Left ventricle myocardium inferior (tissue), 1 donor: ENCODE results near the gene FANCC. TPM values are rescaled to one million over a fixed set of nuclear protein-coding genes. Genes with fewer than 3 reads are reported as not detected.

Experiments
- DNase-seq: peaks from one replicate; pipeline ENCODE4 v3.0.0-alpha.2; 2020
- H3K27ac ChIP-seq: fragments of 200-600 bp; replicated peaks from 2 replicates; pipeline ENCODE4 v1.8.0; 2021
- H3K27me3 ChIP-seq: fragments of 200-600 bp; 2 replicates; pipeline ENCODE4 v1.8.0; 2021; ENCODE audit warnings: low read depth
- H3K36me3 ChIP-seq: fragments of 200-600 bp; 2 replicates; pipeline ENCODE4 v1.8.0; 2021
- H3K4me1 ChIP-seq: fragments of 200-600 bp; 2 replicates; pipeline ENCODE4 v1.8.0; 2021
- H3K4me3 ChIP-seq: fragments of 200-600 bp; 2 replicates; pipeline ENCODE4 v1.8.0; 2021; ENCODE audit warnings: mild to moderate bottlenecking, moderate library complexity
- H3K9me3 ChIP-seq: fragments of 200-600 bp; replicated peaks from 2 replicates; pipeline ENCODE4 v1.8.0; 2021
- CTCF ChIP-seq: fragments of 200-600 bp; IDR thresholded peaks from 2 replicates; pipeline ENCODE4 v1.8.0; 2021; ENCODE audit warnings: antibody characterized with exemption, mild to moderate bottlenecking, borderline replicate concordance
- intact Hi-C: fragments of 100-400 bp; cut with micrococcal nuclease; formaldehyde crosslinking; loops from one replicate; pipeline ENCODE4 v1.11.0; 2022
- total RNA-seq: library from RNA; stranded (reverse); fragmentation: NEBNext Ultra II Directional; extraction: Animal tissue kit (Norgen Biotek cat#: 25700); gene quantifications from one replicate; pipeline ENCODE4 v1.2.1, GENCODE V29; 2021
- donor health status: DM: no; HTN: yes; CAD: no; lungs with severe emphysema.

FANCC gene
- total RNA-seq, 1 donor from 2014 or later, result 4.1 TPM

- no peak for DNase-seq
- no peak overlapping the region for H3K4me3 ChIP-seq
- peaks cover 66% of the 10 kb centered on the region for H3K4me1 ChIP-seq
- peaks cover 10% of the 10 kb centered on the region for H3K36me3 ChIP-seq
- intact Hi-C loops, result no loop called here
- H3K27ac ChIP-seq, result peak overlapping the region; percentile 57
- H3K27me3 ChIP-seq, result no peaks in the 10 kb centered on the region
- no peak for TF ChIP-seq CTCF
- no peaks in the 10 kb centered on the region for H3K9me3 ChIP-seq
Measured at GRCh38 chr9:95104581-95104960, 212.9 kb downstream of the FANCC start.

GRCh38 chr9:95103871-95104580 is 213.5 kb downstream of the FANCC start:
- Histone ChIP-seq H3K4me1 (peaks cover 69% of the 10 kb centered on the region), H3K27ac (peak overlapping the region; percentile 57), H3K4me3 (no peak overlapping the region), H3K36me3 (peaks cover 8% of the 10 kb centered on the region), H3K9me3 (no peaks in the 10 kb centered on the region), H3K27me3 (no peaks in the 10 kb centered on the region)
- no peak for DNase-seq
- intact Hi-C loops, result no loop called here
- TF ChIP-seq CTCF, result no peak

- TF ChIP-seq CTCF, result no peak
- peaks cover 8% of the 10 kb centered on the region for H3K36me3 ChIP-seq
- intact Hi-C loops, result no loop called here
- H3K27ac ChIP-seq, result peak overlapping the region; percentile 57
- H3K27me3 ChIP-seq, result no peaks in the 10 kb centered on the region
- H3K4me1 ChIP-seq, result peaks cover 71% of the 10 kb centered on the region
- H3K4me3 ChIP-seq, result no peak overlapping the region
- H3K9me3 ChIP-seq, result no peaks in the 10 kb centered on the region
- DNase-seq, result peak; percentile 58
Measured at GRCh38 chr9:95103281-95103771, 214.2 kb downstream of the FANCC start.

- peak overlapping the region; percentile 57 for H3K27ac ChIP-seq
- TF ChIP-seq CTCF, result no peak
- H3K9me3 ChIP-seq, result no peaks in the 10 kb centered on the region
- H3K4me3 ChIP-seq, result no peak overlapping the region
- peaks cover 75% of the 10 kb centered on the region for H3K4me1 ChIP-seq
- intact Hi-C loops, result no loop called here
- no peaks in the 10 kb centered on the region for H3K27me3 ChIP-seq
- no peak for DNase-seq
- H3K36me3 ChIP-seq, result peaks cover 8% of the 10 kb centered on the region
Measured at GRCh38 chr9:95102572-95102971, 214.9 kb downstream of the FANCC start.

GRCh38 chr9:95102001-95102433 is 215.5 kb downstream of the FANCC start:
- H3K4me3 ChIP-seq, result no peak overlapping the region
- TF ChIP-seq CTCF, result no peak
- H3K4me1 ChIP-seq, result peaks cover 81% of the 10 kb centered on the region
- peaks cover 8% of the 10 kb centered on the region for H3K36me3 ChIP-seq
- DNase-seq, result no peak
- no peaks in the 10 kb centered on the region for H3K27me3 ChIP-seq
- H3K9me3 ChIP-seq, result no peaks in the 10 kb centered on the region
- peak overlapping the region; percentile 57 for H3K27ac ChIP-seq
- intact Hi-C loops, result no loop called here
